Tibial nerve (tissue), 3 donors: ENCODE data around the gene TSPAN3.

Source experiments
- CTCF ChIP-seq, 5 experiments: fragments of 200-600 bp in 3 of 5; fragments of 450-650 bp in 2 of 5; sonication (generic) in 3 of 5; IDR thresholded peaks; one replicate each; pipeline ENCODE4 v1.5.1; 2016 to 2019; ENCODE audit warnings: antibody characterized with exemption in 5 of 5, mild to moderate bottlenecking in 3 of 5, moderate library complexity in 2 of 5
- POLR2A ChIP-seq, 2 donors: fragments of 450-650 bp; IDR thresholded peaks; one replicate each; pipeline ENCODE4 v1.6.1; 2017; ENCODE audit warnings: antibody characterized with exemption in 2 of 2, mild to moderate bottlenecking in 2 of 2, moderate library complexity in 2 of 2

DNA sequence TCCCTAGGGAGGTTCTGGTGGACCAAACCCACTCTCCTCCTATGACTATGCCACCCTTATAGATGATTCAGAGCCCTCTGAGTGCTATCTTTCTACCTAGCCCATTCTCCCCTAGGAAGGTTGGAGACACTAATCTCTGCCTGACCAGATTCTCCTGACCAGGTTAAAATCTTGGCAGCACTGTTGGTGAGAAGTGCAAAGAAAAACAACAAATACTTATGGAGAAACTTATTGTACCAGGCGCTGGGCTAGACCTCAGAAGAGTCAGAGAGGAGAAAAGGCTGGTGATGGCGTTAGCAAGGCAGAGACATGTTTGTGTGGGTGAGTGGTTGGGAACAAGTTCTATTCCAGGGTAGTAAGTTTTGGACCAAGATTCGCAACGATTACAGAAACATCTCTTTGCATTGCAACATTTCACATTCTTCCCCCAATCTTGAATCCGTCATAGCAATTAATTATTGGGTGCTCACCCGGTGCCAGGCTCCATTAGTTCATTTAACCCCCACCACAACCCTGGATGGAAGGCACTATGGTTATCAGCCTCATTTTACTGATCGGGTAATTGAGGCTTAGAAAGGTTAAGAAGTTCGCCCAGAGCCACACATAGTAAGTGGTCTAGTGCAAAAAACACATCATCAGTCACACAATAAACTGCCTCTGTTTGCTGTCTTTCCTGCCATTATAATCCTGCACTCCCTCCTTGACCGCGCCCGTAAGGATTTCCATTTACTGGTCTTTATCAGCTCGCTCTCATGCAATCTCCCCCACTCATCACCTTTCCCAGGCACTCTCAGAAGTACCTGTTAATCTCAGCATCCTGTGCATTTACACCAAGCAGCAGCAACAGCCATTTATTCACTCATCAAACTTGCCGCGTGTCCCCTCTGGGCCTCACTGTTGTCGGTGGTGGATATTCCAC, 655 bp upstream of the TSPAN3 start:
- TF ChIP-seq CTCF (IDR thresholded peaks at IDR 0.05) (no peak), POLR2A (IDR thresholded peaks at IDR 0.05) (no peak)
